ENCODE measurements around the gene RNF213.

The RNF213 gene

DNA sequence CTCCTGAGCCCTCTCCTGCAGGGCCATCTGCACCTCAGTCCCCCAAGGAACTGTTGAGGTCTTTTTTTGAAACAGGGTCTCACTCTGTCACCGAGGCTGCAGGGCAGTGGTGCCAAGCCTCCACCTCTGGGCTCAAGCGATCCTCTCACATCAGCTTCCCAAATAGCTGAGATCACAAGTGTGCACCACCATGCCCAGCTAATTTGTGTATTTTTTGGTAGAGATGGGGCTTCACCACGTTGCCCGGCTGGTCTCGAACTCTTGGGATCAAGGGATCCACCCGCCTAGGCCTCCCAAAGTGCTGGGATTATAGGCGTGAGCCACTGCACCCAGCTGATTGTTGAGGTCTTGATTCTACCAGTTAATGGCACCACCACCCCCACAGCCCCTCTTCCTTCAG, 126.4 kb downstream of the RNF213 start:
- Histone ChIP-seq H3K79me2 (ENCODE audit: low read length) (no peaks in the 10 kb centered on the region), H2AFZ (ENCODE audit: low read depth, low read length) (no peak overlapping the region), H3K4me1 (ENCODE audit: low read length) (no peaks in the 10 kb centered on the region), H3K27me3 (ENCODE audit: low read depth, low read length) (no peaks in the 10 kb centered on the region), H3K36me3 (replicated peaks; ENCODE audit: low read depth, low read length) (peaks cover 85% of the 10 kb centered on the region), H3K4me2 (ENCODE audit: low read length) (no peak overlapping the region), H4K20me1 (ENCODE audit: insufficient read depth, low read length) (peaks cover 1% of the 10 kb centered on the region), H3K27ac (ENCODE audit: low read length) (no peak overlapping the region), H3K9ac (ENCODE audit: low read length) (no peak overlapping the region), H3K9me3 (ENCODE audit: insufficient read depth, low read length) (no peaks in the 10 kb centered on the region), H3K4me3 (ENCODE audit: low read length) (no peak overlapping the region)
- TF ChIP-seq EZH2phosphoT487 (IDR thresholded peaks at IDR 0.05; ENCODE audit: low read depth) (no peak), CTCF (IDR thresholded peaks at IDR 0.05; ENCODE audit: low read depth, low read length) (no peak)

DNA sequence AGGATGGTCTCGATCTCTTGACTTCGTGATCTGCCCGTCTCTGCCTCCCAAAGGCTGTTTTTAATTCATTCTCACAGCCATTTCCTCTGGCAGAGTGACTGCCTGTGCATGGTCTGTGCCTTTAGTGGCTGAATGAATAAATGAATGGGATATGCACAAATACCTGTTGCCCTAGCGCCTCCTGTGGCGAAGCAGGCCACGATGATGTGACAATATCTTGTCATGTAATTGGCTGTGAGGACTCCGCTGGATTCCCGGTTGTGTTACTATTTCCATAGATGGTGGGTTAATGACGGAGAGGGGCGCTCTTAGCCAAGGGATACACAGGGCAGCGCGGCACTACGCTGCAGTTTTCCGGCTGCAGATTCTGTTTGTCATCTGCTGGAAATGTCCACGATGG, 127.5 kb downstream of the RNF213 start:
- H3K27ac ChIP-seq (ENCODE audit: low read length): no peak overlapping the region
- peaks cover 4% of the 10 kb centered on the region for H4K20me1 ChIP-seq (ENCODE audit: insufficient read depth, low read length)
- H3K4me3 ChIP-seq (ENCODE audit: low read length): no peak overlapping the region
- H3K79me2 ChIP-seq (ENCODE audit: low read length): no peaks in the 10 kb centered on the region
- no peak overlapping the region for H2AFZ ChIP-seq (ENCODE audit: low read depth, low read length)
- H3K36me3 ChIP-seq (replicated peaks; ENCODE audit: low read depth, low read length): peaks cover 83% of the 10 kb centered on the region
- H3K27me3 ChIP-seq (ENCODE audit: low read depth, low read length): no peaks in the 10 kb centered on the region
- no peaks in the 10 kb centered on the region; the same call in 1 of the 2 replicates for H3K4me1 ChIP-seq (ENCODE audit: low read length)
- H3K4me2 ChIP-seq (ENCODE audit: low read length): no peak overlapping the region
- no peak overlapping the region for H3K9ac ChIP-seq (ENCODE audit: low read length)
- no peaks in the 10 kb centered on the region for H3K9me3 ChIP-seq (ENCODE audit: insufficient read depth, low read length)
- TF ChIP-seq CTCF (IDR thresholded peaks at IDR 0.05; ENCODE audit: low read depth, low read length): no peak
- no peak for TF ChIP-seq EZH2phosphoT487 (IDR thresholded peaks at IDR 0.05; ENCODE audit: low read depth)

GRCh38 chr17:80388601-80389000, 127.9 kb downstream of the RNF213 start:
- H3K9ac ChIP-seq (ENCODE audit: low read length): no peak overlapping the region
- TF ChIP-seq CTCF (IDR thresholded peaks at IDR 0.05; ENCODE audit: low read depth, low read length): no peak
- no peak overlapping the region for H3K4me2 ChIP-seq (ENCODE audit: low read length)
- no peak overlapping the region for H3K4me3 ChIP-seq (ENCODE audit: low read length)
- H3K27ac ChIP-seq (ENCODE audit: low read length): no peak overlapping the region
- no peaks in the 10 kb centered on the region for H3K27me3 ChIP-seq (ENCODE audit: low read depth, low read length)
- peaks cover 3% of the 10 kb centered on the region for H3K4me1 ChIP-seq (ENCODE audit: low read length)
- H2AFZ ChIP-seq (ENCODE audit: low read depth, low read length): no peak overlapping the region
- no peaks in the 10 kb centered on the region for H3K79me2 ChIP-seq (ENCODE audit: low read length)
- peaks cover 83% of the 10 kb centered on the region for H3K36me3 ChIP-seq (replicated peaks; ENCODE audit: low read depth, low read length)
- H3K9me3 ChIP-seq (ENCODE audit: insufficient read depth, low read length): no peaks in the 10 kb centered on the region
- peaks cover 4% of the 10 kb centered on the region for H4K20me1 ChIP-seq (ENCODE audit: insufficient read depth, low read length)

DNA sequence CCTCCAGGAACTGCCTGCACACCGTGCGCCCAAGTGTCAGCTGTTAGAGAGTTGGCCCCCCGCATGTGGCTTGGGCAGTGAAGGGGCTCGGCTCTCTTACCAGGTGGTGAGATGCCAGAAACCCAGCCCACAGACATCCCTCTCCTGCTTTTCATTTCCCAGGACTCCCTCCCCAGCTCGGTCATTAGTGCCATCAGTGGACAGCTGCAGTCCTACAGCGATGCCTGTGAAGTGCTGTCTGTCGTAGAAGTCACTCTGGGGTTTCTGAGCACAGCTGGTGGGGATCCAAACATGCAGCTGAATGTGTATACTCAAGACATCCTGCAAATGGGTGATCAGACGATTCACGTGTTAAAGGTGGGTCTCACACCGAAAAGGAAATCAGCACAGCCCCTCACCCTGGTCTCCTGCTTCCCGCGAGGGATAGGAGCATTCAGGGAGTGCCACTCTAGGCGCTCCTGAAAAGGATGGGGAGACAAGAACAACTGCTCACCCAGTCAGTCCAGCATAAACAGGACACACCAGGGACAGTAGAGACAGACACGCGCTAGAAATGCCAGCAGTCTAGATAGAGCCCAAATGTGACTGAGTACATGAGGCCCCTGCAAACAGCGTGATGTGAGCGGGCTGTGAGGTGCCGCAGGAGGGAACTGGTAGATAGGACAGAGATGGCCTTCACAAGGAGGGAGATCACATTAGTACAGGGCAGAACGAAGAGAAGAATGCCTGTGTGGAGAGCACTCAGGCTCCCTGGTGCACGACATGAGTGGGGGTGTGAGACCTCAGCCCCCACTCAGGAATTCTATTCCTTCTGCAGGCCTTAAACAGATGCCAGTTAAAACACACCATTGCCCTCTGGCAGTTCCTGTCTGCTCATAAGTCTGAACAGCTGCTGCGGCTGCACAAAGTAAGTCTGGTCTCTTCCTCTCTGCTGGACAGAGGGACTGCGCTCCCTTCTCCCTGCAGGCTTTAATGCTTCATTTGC, 128.7 kb downstream of the RNF213 start:
- TF ChIP-seq CTCF (IDR thresholded peaks at IDR 0.05; ENCODE audit: low read depth, low read length) (no peak), EZH2phosphoT487 (IDR thresholded peaks at IDR 0.05; ENCODE audit: low read depth) (no peak)
- H4K20me1 ChIP-seq (ENCODE audit: insufficient read depth, low read length): peaks cover 4% of the 10 kb centered on the region

More for the DNA sequence above, 128.7 kb downstream of the RNF213 start:
- no peaks in the 10 kb centered on the region for H3K79me2 ChIP-seq (ENCODE audit: low read length)
- H3K9ac ChIP-seq (ENCODE audit: low read length): no peak overlapping the region
- H3K4me3 ChIP-seq (ENCODE audit: low read length): no peak overlapping the region
- no peak overlapping the region for H2AFZ ChIP-seq (ENCODE audit: low read depth, low read length)
- peaks cover 83% of the 10 kb centered on the region for H3K36me3 ChIP-seq (replicated peaks; ENCODE audit: low read depth, low read length)
- H3K27me3 ChIP-seq (ENCODE audit: low read depth, low read length): no peaks in the 10 kb centered on the region
- H3K4me2 ChIP-seq (ENCODE audit: low read length): no peak overlapping the region
- no peak overlapping the region for H3K27ac ChIP-seq (ENCODE audit: low read length)
- H3K4me1 ChIP-seq (ENCODE audit: low read length): peaks cover 3% of the 10 kb centered on the region
- no peaks in the 10 kb centered on the region for H3K9me3 ChIP-seq (ENCODE audit: insufficient read depth, low read length)

Data from OCI-LY3 (cell line).